HL-60/S4 (cell line): ENCODE data around the gene SND1.

Experiments used
- in situ Hi-C: fragments of 300-500 bp; cut with MboI; formaldehyde crosslinking; loops from 2 replicates; pipeline ENCODE4 v1.14.3; 2022; ENCODE audit warnings: low sequenced_read_pairs

Gene SND1

DNA sequence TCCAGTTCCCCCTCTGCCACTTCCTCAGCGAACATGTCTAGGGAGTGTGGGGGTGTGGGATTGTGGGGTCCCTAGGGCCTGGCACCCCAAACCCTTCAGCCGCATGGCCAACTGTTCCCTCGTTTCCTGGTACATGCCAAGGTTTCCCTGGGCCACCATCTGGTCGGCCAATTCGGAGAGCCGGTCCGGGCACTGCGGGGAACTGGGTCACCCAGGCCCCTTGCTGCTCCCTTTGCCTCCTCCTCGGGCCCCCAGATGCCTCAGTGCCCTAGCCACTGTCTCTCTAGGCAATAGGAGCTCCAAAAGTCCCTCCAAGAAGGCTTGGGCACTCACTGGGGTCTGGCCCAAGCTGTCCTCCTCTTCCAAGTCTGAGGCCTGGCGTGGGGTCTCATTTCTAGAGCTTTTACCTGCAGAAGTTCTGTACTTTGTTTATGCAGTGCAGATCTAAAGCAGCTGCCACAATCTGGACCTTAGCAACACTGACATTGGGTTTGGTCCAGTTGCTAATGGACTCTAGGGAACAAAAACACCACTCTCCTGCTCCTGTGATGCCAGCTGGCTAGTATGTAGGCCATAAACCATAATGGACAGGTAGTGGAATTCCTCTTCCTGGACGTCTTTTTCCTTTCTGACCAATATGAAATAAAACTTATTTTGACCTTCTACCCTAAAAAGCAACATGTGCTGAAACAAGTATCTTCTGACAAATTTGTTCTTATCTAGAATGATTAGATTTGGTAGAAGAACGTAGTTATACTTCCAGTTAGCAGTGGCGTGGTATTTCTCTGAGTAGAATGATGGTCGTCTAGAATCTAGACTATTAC, 206.3 kb downstream of the SND1 start:
- in situ Hi-C loops: no loop called here

GRCh38 chr7:127858915-127859189, 206.9 kb downstream of the SND1 start:
- in situ Hi-C loops: no loop called here

DNA sequence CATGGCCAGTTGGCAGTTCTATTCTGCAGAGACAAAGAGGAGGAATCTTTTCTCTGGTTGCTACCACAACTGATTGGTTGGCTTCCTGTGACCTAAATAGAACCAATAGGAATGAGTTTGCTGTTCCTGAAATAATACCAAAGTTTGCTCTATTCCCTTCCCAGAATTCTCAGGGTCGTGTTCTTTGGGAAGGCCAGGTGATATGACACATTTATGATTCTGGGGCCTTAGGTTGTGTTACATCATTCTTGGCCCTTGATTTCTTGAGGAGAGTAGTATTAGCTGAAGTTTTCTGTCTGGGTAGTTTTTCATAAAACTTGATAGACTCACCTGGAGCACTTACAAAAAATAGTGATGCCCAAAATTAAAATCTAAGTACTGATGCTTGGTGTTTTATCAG, 207.3 kb downstream of the SND1 start:
- in situ Hi-C loops: no loop called here

GRCh38 chr7:127862525-127862924, 210.5 kb downstream of the SND1 start:
- in situ Hi-C loops: no loop called here

DNA sequence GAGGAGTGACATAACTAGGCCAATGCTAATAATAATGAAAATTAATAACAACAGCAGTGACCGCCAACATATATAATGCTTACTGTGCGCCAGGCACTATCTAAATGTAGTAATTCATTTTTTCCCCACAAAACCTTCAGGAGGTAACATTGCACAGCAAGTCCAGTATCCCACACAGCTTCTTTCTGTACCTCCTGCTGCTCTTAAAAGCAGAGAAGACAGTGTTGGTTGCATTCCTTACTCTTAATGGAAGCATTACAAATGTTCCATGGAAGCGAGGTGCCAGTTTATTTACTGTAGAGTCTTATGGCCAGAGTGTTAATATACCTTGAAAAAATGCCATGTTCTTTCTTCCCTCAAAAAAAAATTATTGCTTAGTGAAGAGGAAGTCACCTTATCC, 211.1 kb downstream of the SND1 start:
- in situ Hi-C loops: no loop called here

DNA sequence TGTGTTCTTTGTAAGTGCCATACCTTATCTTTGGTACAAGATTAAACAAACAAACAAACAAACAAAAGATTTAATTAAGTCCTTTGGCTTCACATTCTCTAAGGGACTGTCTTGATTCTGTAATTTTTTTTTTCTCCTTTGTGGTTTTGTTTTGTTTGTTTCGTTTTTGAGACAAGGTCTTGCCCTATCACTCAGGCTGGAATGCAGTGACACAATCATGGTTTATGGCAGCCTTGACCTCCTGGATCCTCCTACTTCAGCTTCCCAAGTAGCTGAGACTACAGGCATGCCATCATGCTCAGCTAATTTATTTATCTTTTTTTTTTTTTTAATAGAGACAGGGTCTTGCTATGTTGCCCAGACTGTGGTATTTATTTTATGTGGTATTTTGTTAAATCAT, 213.5 kb downstream of the SND1 start:
- in situ Hi-C loops: no loop called here

GRCh38 chr7:127870231-127870907, 218.4 kb downstream of the SND1 start:
- in situ Hi-C loops: no loop called here

- in situ Hi-C loops: no loop called here
Observed at GRCh38 chr7:127871226-127871625, 219.2 kb downstream of the SND1 start.

DNA sequence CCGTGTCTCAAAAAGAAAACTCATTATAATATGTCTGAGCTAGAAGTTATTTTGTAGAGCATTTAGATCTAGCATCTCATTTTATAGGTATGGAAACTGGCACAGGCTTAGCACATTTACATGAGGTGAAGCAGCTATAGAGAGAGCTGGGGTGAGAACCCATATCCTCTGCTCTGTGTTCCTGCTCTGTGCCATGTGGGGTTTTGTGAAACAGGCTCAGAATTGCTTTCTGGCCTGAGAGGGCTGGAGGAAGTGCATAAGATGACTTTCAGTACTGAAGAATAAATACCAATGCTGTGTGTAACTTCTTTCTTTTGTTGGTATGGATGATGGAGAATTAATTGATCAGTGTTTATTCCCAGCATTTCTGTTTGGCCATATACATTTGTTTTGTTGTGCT, 220.1 kb downstream of the SND1 start:
- in situ Hi-C loops: no loop called here

DNA sequence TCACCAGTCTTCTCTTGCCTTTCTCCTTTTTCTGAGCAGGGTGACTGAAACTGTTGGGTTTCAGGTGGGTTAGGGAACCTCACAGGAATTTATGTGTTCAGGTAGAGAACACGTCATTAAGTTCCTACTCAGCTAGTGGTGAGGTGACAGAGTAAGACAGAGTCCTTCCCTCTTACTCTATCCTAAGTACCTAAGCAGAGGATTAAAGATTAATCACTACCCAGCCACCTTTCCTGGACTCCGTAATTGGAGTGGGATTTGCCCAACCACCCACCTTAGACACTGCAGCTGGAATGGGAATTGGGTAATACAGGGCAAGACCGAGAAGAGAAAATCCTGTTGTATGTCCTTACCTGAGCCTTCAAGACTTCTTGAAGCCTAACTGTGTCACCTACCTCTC, 221.2 kb downstream of the SND1 start:
- in situ Hi-C loops: no loop called here

GRCh38 chr7:127873715-127874636, 222.0 kb downstream of the SND1 start:
- in situ Hi-C loops: no loop called here

- in situ Hi-C loops: no loop called here
Observed at GRCh38 chr7:127874951-127875608, 223.1 kb downstream of the SND1 start.

- in situ Hi-C loops: no loop called here
Observed at GRCh38 chr7:127876393-127876792, 224.4 kb downstream of the SND1 start.

GRCh38 chr7:127877951-127878350, 226.0 kb downstream of the SND1 start:
- in situ Hi-C loops: no loop called here

DNA sequence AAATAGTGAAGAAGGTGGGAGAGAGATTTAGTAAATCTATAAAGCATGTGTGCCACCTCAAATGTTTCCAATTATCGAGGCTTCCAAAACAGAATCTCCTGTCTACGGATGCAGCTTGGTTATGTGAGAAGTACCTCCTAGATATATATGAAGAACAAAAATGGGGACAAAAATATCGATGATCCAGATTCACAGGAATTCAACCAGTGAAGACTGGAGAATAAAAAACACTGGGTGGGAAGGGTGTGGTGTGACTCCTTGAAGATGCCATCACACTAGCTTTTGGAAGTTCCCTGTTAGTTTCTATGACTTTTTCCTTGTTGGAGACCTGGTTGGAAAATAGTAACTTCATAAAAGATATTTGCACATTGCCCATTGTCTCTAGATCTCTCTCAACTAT, 226.8 kb downstream of the SND1 start:
- in situ Hi-C loops: no loop called here

DNA sequence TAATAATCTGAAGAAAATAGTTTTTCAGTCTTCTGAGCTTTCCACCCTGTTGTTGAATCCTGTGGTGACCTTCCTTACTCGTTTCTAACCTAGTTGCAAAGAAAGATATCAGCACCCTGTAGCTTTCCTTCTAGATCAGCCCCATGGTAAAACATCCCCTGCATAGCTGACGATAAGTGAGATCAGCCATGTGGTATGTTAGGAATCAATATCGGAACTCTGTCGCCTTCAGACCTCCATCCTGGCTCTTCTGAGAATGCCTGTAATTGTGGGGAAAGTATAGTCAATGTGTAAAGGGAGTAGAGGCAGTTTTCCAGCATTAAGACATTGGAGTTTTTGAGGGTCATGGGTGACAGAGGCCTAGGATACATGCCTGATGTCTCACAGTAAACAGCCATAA, 227.4 kb downstream of the SND1 start:
- in situ Hi-C loops: no loop called here

- in situ Hi-C loops: no loop called here
Observed at GRCh38 chr7:127879942-127880341, 227.9 kb downstream of the SND1 start.

GRCh38 chr7:127880454-127880853, 228.5 kb downstream of the SND1 start:
- in situ Hi-C loops: no loop called here

DNA sequence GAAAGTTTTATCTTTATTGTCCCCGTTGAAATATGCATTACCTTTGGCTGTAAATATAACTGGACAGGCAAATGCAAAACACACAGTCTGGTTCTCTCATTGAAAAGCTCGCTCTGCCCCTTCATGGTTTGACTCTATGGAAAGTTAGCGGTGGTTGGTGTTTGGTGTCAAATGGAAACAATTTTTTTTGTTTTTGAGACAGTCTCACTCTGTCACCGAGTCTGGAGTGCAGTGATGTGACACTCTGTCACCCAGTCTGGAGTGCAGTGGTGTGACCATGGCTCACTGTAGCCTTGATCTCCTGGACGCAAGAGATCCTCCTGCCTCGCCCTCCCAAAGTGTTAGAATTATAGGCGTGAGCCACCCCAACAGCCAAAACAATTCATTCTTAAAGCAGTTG, 229.6 kb downstream of the SND1 start:
- in situ Hi-C loops: no loop called here

- in situ Hi-C loops: no loop called here
Observed at GRCh38 chr7:127882313-127882920, 230.4 kb downstream of the SND1 start.

- in situ Hi-C loops: no loop called here
Observed at GRCh38 chr7:127884066-127884559, 232.1 kb downstream of the SND1 start.
